ENCODE data around the gene ZNF740.

The ZNF740 gene

DNA sequence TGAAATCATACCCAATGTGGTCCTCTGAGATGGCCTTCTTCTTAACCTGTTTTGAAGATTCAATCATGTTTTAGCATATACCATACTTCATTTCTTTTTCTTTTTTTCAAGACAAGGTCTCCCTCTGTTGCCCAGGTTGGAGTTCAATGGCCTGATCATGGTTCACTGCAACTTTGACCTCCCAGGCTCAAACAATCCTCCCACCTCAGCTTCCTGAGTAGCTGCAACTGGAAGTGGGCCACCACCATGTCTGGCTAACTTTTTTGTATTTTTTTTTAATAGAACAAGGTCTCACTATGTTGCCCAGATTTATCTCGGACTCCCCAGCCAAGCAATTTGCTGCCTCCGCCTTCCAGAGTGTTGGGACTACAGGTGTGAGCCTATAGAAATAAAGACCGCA is 46.8 kb upstream of the ZNF740 start (continued):
- TF ChIP-seq, protein P1, sequence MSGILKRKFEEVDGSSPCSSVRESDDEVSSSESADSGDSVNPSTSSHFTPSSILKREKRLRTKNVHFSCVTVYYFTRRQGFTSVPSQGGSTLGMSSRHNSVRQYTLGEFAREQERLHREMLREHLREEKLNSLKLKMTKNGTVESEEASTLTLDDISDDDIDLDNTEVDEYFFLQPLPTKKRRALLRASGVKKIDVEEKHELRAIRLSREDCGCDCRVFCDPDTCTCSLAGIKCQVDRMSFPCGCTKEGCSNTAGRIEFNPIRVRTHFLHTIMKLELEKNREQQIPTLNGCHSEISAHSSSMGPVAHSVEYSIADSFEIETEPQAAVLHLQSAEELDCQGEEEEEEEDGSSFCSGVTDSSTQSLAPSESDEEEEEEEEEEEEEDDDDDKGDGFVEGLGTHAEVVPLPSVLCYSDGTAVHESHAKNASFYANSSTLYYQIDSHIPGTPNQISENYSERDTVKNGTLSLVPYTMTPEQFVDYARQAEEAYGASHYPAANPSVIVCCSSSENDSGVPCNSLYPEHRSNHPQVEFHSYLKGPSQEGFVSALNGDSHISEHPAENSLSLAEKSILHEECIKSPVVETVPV (CRISPR knock-in tag; IDR thresholded peaks at IDR 0.05) = no peak
- no peak for TF ChIP-seq ZNF70 (CRISPR knock-in tag; IDR thresholded peaks at IDR 0.05)

DNA sequence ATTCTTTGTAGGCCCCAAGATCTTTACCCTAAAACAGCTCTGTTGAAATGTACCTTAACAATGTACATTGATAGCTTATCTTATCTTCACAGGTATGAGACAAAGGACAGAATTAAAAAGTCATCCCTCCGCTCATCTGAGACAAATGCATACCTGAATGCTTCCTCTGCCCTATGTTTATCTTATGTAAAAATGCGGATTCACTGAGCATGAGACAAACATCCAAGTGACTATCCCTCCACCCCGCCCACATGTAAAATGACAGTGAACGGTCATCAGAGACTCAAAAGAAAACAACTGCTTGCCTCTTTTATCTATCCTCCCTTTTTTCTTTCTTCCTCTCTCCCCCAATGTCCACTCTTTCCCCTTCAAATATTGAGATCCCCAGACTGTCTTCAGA is 37.2 kb upstream of the ZNF740 start:
- no peak for ATAC-seq
- TF ChIP-seq CSDC2 (CRISPR knock-in tag; IDR thresholded peaks at IDR 0.05) = no peak
- TF ChIP-seq RARB (CRISPR knock-in tag; IDR thresholded peaks at IDR 0.05) = no peak
- no peak for TF ChIP-seq OSR1 (CRISPR knock-in tag; IDR thresholded peaks at IDR 0.05)
- TF ChIP-seq ZNF565 (CRISPR knock-in tag; conservative IDR thresholded peaks at IDR 0.05; ENCODE audit: low read depth) = no peak
- TF ChIP-seq, protein P1 (CRISPR knock-in tag; IDR thresholded peaks at IDR 0.05) = no peak

DNA sequence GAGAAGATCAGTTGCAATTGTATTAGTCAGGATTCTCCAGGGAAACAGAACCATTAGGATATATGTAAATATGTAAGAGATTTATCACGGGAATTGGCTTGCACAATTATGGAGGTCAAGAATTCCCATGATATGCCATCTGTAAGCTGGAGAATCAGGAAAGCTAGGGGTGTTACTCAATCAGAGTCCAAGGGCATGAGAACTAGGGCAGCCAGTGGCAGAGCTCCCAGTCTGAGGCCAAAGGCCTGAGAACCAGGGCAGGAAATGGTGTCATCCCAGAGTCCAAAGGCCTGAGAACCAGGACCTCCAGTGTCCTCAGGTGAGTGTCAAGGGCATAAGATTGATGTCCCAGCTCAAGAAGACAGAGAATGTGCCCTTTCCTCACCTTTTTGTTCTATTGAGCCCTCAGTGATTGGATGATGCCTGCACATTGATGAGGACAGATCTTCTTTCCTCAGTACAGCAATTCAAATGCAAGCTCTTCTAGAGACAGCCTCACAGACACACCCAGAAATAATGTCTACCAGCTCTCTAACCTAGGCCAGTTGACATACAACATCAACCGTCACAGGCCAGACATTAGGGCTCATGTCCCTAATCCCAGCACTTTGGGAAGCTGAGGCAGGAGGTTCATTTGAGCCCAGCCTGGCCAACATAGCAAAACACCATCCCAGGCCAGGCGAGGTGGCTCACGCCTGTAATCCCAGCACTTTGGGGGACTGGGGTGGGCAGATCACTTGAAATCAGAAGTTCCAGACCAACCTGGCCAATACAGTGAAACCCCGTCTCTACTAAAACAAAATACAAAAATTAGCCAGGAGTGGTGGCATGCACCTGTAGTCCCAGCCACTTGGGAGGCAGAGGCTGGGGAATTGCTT is 34.9 kb upstream of the ZNF740 start:
- TF ChIP-seq ZNF70 (CRISPR knock-in tag; IDR thresholded peaks at IDR 0.05) (no peak), ISL1 (CRISPR knock-in tag; IDR thresholded peaks at IDR 0.05) (no peak), PPARA (CRISPR knock-in tag; IDR thresholded peaks at IDR 0.05; ENCODE audit: borderline replicate concordance) (no peak), TOX (CRISPR knock-in tag; IDR thresholded peaks at IDR 0.05; ENCODE audit: borderline replicate concordance) (no peak)
- no peak for ATAC-seq

DNA sequence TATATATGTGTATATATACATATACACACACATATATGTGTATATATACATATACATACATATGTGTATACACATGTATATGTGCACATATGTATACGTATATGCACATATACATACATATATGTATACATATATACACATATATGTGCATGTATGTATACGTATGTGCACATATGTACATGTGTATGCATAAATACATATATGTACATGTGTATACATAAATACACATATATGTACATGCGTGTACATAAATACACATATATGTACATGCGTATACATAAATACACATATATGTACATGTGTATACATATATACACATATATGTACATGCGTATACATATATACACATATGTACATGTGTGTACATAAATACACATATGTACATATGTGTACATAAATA is 33.3 kb upstream of the ZNF740 start:
- no peak for ATAC-seq

DNA sequence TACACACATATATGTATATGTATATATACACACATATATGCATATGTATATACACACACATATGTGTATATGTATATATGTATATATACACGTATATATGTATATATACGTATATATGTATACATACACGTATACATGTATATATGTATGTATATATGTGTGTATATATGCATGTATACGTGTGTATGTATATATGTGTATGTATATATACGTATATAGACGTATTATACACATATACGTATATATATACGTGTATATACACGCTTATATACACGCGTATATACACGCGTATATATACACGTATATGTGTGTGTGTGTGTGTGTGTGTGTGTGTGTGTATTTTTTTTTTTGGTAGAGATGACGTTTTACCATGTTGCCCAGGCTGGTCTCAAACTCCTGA is 32.9 kb upstream of the ZNF740 start:
- ATAC-seq = no peak
- TF ChIP-seq ISL1 (CRISPR knock-in tag; IDR thresholded peaks at IDR 0.05) = no peak
- TF ChIP-seq RARB (CRISPR knock-in tag; IDR thresholded peaks at IDR 0.05) = no peak
- TF ChIP-seq ZFP30 (CRISPR knock-in tag; IDR thresholded peaks at IDR 0.05) = no peak
- TF ChIP-seq, protein P2, sequence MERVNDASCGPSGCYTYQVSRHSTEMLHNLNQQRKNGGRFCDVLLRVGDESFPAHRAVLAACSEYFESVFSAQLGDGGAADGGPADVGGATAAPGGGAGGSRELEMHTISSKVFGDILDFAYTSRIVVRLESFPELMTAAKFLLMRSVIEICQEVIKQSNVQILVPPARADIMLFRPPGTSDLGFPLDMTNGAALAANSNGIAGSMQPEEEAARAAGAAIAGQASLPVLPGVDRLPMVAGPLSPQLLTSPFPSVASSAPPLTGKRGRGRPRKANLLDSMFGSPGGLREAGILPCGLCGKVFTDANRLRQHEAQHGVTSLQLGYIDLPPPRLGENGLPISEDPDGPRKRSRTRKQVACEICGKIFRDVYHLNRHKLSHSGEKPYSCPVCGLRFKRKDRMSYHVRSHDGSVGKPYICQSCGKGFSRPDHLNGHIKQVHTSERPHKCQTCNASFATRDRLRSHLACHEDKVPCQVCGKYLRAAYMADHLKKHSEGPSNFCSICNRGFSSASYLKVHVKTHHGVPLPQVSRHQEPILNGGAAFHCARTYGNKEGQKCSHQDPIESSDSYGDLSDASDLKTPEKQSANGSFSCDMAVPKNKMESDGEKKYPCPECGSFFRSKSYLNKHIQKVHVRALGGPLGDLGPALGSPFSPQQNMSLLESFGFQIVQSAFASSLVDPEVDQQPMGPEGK (CRISPR knock-in tag; IDR thresholded peaks at IDR 0.05; ENCODE audit: borderline replicate concordance) = no peak

More for the DNA sequence above, 33.3 kb upstream of the ZNF740 start:
- TF ChIP-seq BACH2 (CRISPR knock-in tag; IDR thresholded peaks at IDR 0.05; ENCODE audit: borderline replicate concordance) (no peak), ZNF565 (CRISPR knock-in tag; conservative IDR thresholded peaks at IDR 0.05; ENCODE audit: low read depth) (no peak), GLIS3 (CRISPR knock-in tag; IDR thresholded peaks at IDR 0.05) (no peak)

DNA sequence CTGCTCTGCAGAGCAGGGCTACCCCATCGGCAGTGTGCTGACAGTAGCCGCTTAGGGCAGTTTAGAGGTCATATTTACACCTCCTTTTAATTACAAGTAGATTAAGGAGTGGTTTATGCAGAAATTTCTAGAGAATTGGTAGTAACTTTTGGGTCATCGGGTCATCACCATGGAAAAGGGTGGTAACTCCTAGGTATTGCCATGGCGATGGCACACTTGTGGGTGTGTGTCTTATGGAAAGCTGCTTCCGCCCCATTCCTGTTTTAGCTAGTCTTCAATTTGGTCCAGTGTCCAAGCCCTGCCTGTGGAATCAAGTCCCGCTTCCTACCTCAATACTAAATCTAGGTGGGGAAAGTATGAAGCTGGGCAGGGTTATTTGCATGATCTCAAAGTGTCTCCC is 29.5 kb upstream of the ZNF740 start:
- TF ChIP-seq ZNF70 (CRISPR knock-in tag; IDR thresholded peaks at IDR 0.05) (no peak), OSR1 (CRISPR knock-in tag; IDR thresholded peaks at IDR 0.05) (no peak), ZC3H10 (CRISPR knock-in tag; IDR thresholded peaks at IDR 0.05) (no peak), ISL1 (CRISPR knock-in tag; IDR thresholded peaks at IDR 0.05) (no peak), BACH2 (CRISPR knock-in tag; IDR thresholded peaks at IDR 0.05; ENCODE audit: borderline replicate concordance) (no peak), PPARA (CRISPR knock-in tag; IDR thresholded peaks at IDR 0.05; ENCODE audit: borderline replicate concordance) (no peak), TCF4 (CRISPR knock-in tag; IDR thresholded peaks at IDR 0.05; ENCODE audit: borderline replicate concordance) (no peak), CSDC2 (CRISPR knock-in tag; IDR thresholded peaks at IDR 0.05) (no peak), ZNF565 (CRISPR knock-in tag; conservative IDR thresholded peaks at IDR 0.05; ENCODE audit: low read depth) (no peak), TOX (CRISPR knock-in tag; IDR thresholded peaks at IDR 0.05; ENCODE audit: borderline replicate concordance) (no peak), ARNTL (CRISPR knock-in tag; IDR thresholded peaks at IDR 0.05; ENCODE audit: borderline replicate concordance, low read depth) (no peak)
- TF ChIP-seq, protein P3, sequence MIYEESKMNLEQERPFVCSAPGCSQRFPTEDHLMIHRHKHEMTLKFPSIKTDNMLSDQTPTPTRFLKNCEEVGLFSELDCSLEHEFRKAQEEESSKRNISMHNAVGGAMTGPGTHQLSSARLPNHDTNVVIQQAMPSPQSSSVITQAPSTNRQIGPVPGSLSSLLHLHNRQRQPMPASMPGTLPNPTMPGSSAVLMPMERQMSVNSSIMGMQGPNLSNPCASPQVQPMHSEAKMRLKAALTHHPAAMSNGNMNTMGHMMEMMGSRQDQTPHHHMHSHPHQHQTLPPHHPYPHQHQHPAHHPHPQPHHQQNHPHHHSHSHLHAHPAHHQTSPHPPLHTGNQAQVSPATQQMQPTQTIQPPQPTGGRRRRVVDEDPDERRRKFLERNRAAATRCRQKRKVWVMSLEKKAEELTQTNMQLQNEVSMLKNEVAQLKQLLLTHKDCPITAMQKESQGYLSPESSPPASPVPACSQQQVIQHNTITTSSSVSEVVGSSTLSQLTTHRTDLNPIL (CRISPR knock-in tag; IDR thresholded peaks at IDR 0.05; ENCODE audit: low read depth) = no peak
- TF ChIP-seq, protein P4, sequence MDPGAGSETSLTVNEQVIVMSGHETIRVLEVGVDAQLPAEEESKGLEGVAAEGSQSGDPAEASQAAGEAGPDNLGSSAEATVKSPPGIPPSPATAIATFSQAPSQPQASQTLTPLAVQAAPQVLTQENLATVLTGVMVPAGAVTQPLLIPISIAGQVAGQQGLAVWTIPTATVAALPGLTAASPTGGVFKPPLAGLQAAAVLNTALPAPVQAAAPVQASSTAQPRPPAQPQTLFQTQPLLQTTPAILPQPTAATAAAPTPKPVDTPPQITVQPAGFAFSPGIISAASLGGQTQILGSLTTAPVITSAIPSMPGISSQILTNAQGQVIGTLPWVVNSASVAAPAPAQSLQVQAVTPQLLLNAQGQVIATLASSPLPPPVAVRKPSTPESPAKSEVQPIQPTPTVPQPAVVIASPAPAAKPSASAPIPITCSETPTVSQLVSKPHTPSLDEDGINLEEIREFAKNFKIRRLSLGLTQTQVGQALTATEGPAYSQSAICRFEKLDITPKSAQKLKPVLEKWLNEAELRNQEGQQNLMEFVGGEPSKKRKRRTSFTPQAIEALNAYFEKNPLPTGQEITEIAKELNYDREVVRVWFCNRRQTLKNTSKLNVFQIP (CRISPR knock-in tag; IDR thresholded peaks at IDR 0.05; ENCODE audit: borderline replicate concordance, low read depth) = no peak
- TF ChIP-seq, protein P1 (CRISPR knock-in tag; IDR thresholded peaks at IDR 0.05) = no peak
- TF ChIP-seq, protein P2 (CRISPR knock-in tag; IDR thresholded peaks at IDR 0.05; ENCODE audit: borderline replicate concordance) = no peak
- no peak for ATAC-seq
